IMR-90 (cell line): ENCODE measurements around the gene RNF181. TPM values are rescaled to one million over a fixed set of nuclear protein-coding genes. Genes with fewer than 3 reads are reported as not detected.
A peak's percentile ranks its signal among the peaks of the same experiment; 100 is the strongest.

Source experiments
- ATAC-seq: fragments of 200-7000 bp; cut with Tn5 transposase; 2 replicates; pipeline ENCODE4 v1.9.1; 2020; ENCODE audit warnings: low read depth, mild to moderate bottlenecking, moderate library complexity
- BruUV-seq: library from RNA; stranded (reverse); fragments of 400-500 nt; replicated peaks from 2 replicates; lab custom pipeline; 2021; lab: Mats Ljungman, UMichigan
- CTCF ChIA-PET: fragments of 300-600 bp; formaldehyde crosslinking; extraction: SDS; loops from one replicate; lab custom pipeline; 2021; ENCODE audit warnings: antibody characterized with exemption; lab: Yijun Ruan, JAX
- POLR2A ChIA-PET: fragments of 300-600 bp; sonication (Branson Sonifier 250); formaldehyde crosslinking; loops from one replicate; lab custom pipeline; 2022; ENCODE audit warnings: antibody characterized with exemption; ENCODE audit not compliant: unreplicated experiment; lab: Charles Lee
- DNase-seq: peaks from one replicate; pipeline ENCODE4 v3.0.0; 2013
- H2AFZ ChIP-seq: replicated peaks from 2 replicates; pipeline ENCODE3; 2013; ENCODE audit warnings: low read length, mild to moderate bottlenecking; ENCODE audit not compliant: poor library complexity
- H2AK5ac ChIP-seq: 2 replicates; pipeline ENCODE4 v1.6.1; 2013; ENCODE audit warnings: low read depth, low read length, inconsistent platforms
- H2AK9ac ChIP-seq: replicated peaks from 2 replicates; pipeline ENCODE3; 2013; ENCODE audit warnings: mild to moderate bottlenecking, low read depth, low read length, moderate library complexity; ENCODE audit not compliant: poor library complexity
- H2BK120ac ChIP-seq: 2 replicates; pipeline ENCODE4 v1.6.1; 2013; ENCODE audit warnings: low read depth, low read length, inconsistent platforms
- H2BK15ac ChIP-seq: 3 replicates; pipeline ENCODE4 v1.6.1; 2013; ENCODE audit warnings: low read depth, low read length, inconsistent platforms
- H2BK20ac ChIP-seq: 2 replicates; pipeline ENCODE4 v1.6.1; 2013; ENCODE audit warnings: low read depth, mild to moderate bottlenecking, inconsistent platforms, low read length, moderate library complexity
- H2BK5ac ChIP-seq: 2 replicates; pipeline ENCODE4 v1.6.1; 2013; ENCODE audit warnings: mild to moderate bottlenecking, low read depth, low read length, inconsistent platforms; ENCODE audit not compliant: poor library complexity, severe bottlenecking
- H3K14ac ChIP-seq: replicated peaks from 2 replicates; pipeline ENCODE4 v1.6.1; 2013; ENCODE audit warnings: low read depth, low read length, inconsistent platforms
- H3K18ac ChIP-seq: 2 replicates; pipeline ENCODE4 v1.6.1; 2013; ENCODE audit warnings: low read depth, low read length, control low read depth
- H3K23ac ChIP-seq: 2 replicates; pipeline ENCODE4 v1.6.1; 2013; ENCODE audit warnings: low read depth, low read length, inconsistent platforms
- H3K27ac ChIP-seq: 2 replicates; pipeline ENCODE4 v1.5.1; 2013; ENCODE audit warnings: mild to moderate bottlenecking, control low read depth, low read length; ENCODE audit not compliant: insufficient read depth
- H3K27me3 ChIP-seq: 2 replicates; pipeline ENCODE4 v1.6.1; 2013; ENCODE audit warnings: low read length; ENCODE audit not compliant: control insufficient read depth, insufficient read depth
- H3K36me3 ChIP-seq: 2 replicates; pipeline ENCODE4 v1.6.1; 2013; ENCODE audit warnings: low read length, mixed read lengths; ENCODE audit not compliant: control insufficient read depth, insufficient read depth
- H3K4ac ChIP-seq: 2 replicates; pipeline ENCODE4 v1.6.1; 2013; ENCODE audit warnings: low read depth, low read length, inconsistent platforms
- H3K4me1 ChIP-seq: 2 replicates; pipeline ENCODE4 v1.6.1; 2013; ENCODE audit warnings: low read length, mixed read lengths; ENCODE audit not compliant: control insufficient read depth, insufficient read depth
- H3K4me2 ChIP-seq: 2 replicates; pipeline ENCODE4 v1.6.1; 2013; ENCODE audit warnings: low read depth, mild to moderate bottlenecking, control low read depth, low read length, moderate library complexity
- H3K4me3 ChIP-seq: 2 replicates; pipeline ENCODE4 v1.5.1; 2013; ENCODE audit warnings: low read depth, mild to moderate bottlenecking, control low read depth, low read length, moderate library complexity; ENCODE audit not compliant: insufficient read depth
- H3K56ac ChIP-seq: 2 replicates; pipeline ENCODE4 v1.6.1; 2013; ENCODE audit warnings: low read length, inconsistent platforms; ENCODE audit not compliant: insufficient read depth; ENCODE audit errors: extremely low read depth
- H3K79me1 ChIP-seq, 2 experiments: 2 replicates each; pipeline ENCODE4 v1.6.1; 2013; ENCODE audit warnings: low read length in 2 of 2, inconsistent platforms in 1 of 2, low read depth in 1 of 2
- H3K9ac ChIP-seq: 2 replicates; pipeline ENCODE4 v1.6.1; 2013; ENCODE audit warnings: low read depth, low read length, control low read depth
- H3K9me1 ChIP-seq: 2 replicates; pipeline ENCODE4 v1.6.1; 2013; ENCODE audit warnings: low read length, inconsistent platforms; ENCODE audit not compliant: insufficient read depth
- H3K9me3 ChIP-seq: 2 replicates; pipeline ENCODE4 v1.6.1; 2013; ENCODE audit warnings: low read length; ENCODE audit not compliant: control insufficient read depth, insufficient read depth
- H4K20me1 ChIP-seq: 2 replicates; pipeline ENCODE4 v1.6.1; 2013; ENCODE audit warnings: low read length, inconsistent platforms; ENCODE audit not compliant: insufficient read depth
- H4K5ac ChIP-seq: 2 replicates; pipeline ENCODE4 v1.6.1; 2013; ENCODE audit warnings: mild to moderate bottlenecking, low read depth, low read length, control low read depth
- H4K8ac ChIP-seq, 2 experiments: 2 replicates each; pipeline ENCODE4 v1.6.1; 2013; ENCODE audit warnings: low read depth in 2 of 2, low read length in 2 of 2, control low read depth in 1 of 2, inconsistent platforms in 1 of 2
- H4K91ac ChIP-seq: 2 replicates; pipeline ENCODE4 v1.6.1; 2013; ENCODE audit warnings: low read depth, low read length, inconsistent platforms; ENCODE audit not compliant: insufficient read depth
- BHLHE40 ChIP-seq: fragments of 150-350 bp; IDR thresholded peaks from 2 replicates; pipeline ENCODE4 v1.6.1; 2016; ENCODE audit warnings: mild to moderate bottlenecking, low read depth, low read length
- CHD1 ChIP-seq: IDR thresholded peaks from 2 replicates; pipeline ENCODE4 v1.6.1; 2012; ENCODE audit warnings: low read depth, low read length, improper control_type of control experiment
- CTCF ChIP-seq: conservative IDR thresholded peaks from 2 replicates; pipeline ENCODE4 v1.5.1; 2012; ENCODE audit warnings: mild to moderate bottlenecking, low read depth, low read length, improper control_type of control experiment
- ELK1 ChIP-seq: fragments of 150-350 bp; IDR thresholded peaks from 2 replicates; pipeline ENCODE4 v1.6.1; 2016; ENCODE audit warnings: low read depth, mild to moderate bottlenecking, low read length, moderate library complexity, borderline replicate concordance
- FOS ChIP-seq: fragments of 150-350 bp; IDR thresholded peaks from 2 replicates; pipeline ENCODE4 v1.6.1; 2016; ENCODE audit warnings: low read depth, low read length
- MAFK ChIP-seq: IDR thresholded peaks from 2 replicates; pipeline ENCODE4 v1.6.1; 2012; ENCODE audit warnings: low read depth, low read length, improper control_type of control experiment
- MAZ ChIP-seq: IDR thresholded peaks from 2 replicates; pipeline ENCODE4 v1.6.1; 2012; ENCODE audit warnings: low read depth, mild to moderate bottlenecking, low read length, improper control_type of control experiment, moderate library complexity, borderline replicate concordance
- MXI1 ChIP-seq: IDR thresholded peaks from 2 replicates; pipeline ENCODE4 v1.6.1; 2012; ENCODE audit warnings: low read depth, mild to moderate bottlenecking, low read length, moderate library complexity, borderline replicate concordance
- NFE2L2 ChIP-seq: fragments of 150-350 bp; IDR thresholded peaks from 2 replicates; pipeline ENCODE4 v1.6.1; 2016; ENCODE audit warnings: low read depth, mild to moderate bottlenecking, low read length
- POLR2A ChIP-seq: IDR thresholded peaks from 2 replicates; pipeline ENCODE4 v1.6.1; 2012; ENCODE audit warnings: mild to moderate bottlenecking, low read depth, low read length
- RAD21 ChIP-seq: IDR thresholded peaks from 2 replicates; pipeline ENCODE4 v1.6.1; 2012; ENCODE audit warnings: low read length, improper control_type of control experiment
- RCOR1 ChIP-seq: IDR thresholded peaks from 2 replicates; pipeline ENCODE4 v1.6.1; 2012; ENCODE audit warnings: mild to moderate bottlenecking, low read length, improper control_type of control experiment; ENCODE audit not compliant: insufficient replicate concordance
- RFX5 ChIP-seq: IDR thresholded peaks from 2 replicates; pipeline ENCODE4 v1.8.0; 2012; ENCODE audit warnings: low read depth, mild to moderate bottlenecking, low read length, moderate library complexity
- USF2 ChIP-seq: fragments of 150-350 bp; IDR thresholded peaks from 2 replicates; pipeline ENCODE4 v1.6.1; 2017; ENCODE audit warnings: mild to moderate bottlenecking, antibody characterized with exemption, low read length, low read depth
- WGBS, 2 experiments: methylation state at CpG; one replicate each; pipeline versions ENCODE4 v1.1.5 to v1.1.7; 2013; ENCODE audit warnings: missing lambda C conversion rate in 2 of 2; ENCODE audit not compliant: insufficient read length in 1 of 2; ENCODE audit errors: extremely low coverage in 2 of 2; 5-methylcytosine and 5-hydroxymethylcytosine counted together
- dilution Hi-C: fragments of 300-500 bp; cut with HindIII; formaldehyde crosslinking; loops from one replicate; pipeline ENCODE4 v1.14.3; 2018; ENCODE audit warnings: low sequenced_read_pairs; ENCODE audit not compliant: unreplicated experiment
- in situ Hi-C: fragments of 300-500 bp; cut with MboI; formaldehyde crosslinking; loops from 3 replicates; pipeline ENCODE4 v1.14.3; 2019; ENCODE audit warnings: low sequenced_read_pairs, inconsistent platforms, mixed read lengths
- intact Hi-C: fragments of 100-400 bp; cut with micrococcal nuclease; formaldehyde crosslinking; loops from 2 replicates; pipeline ENCODE4 v1.10.0; 2022
- polyA plus RNA-seq, 3 experiments: library from polyadenylated mRNA; depleted of rRNA; stranded (reverse); fragments of >200 nt; gene quantifications; 2 replicates each; pipeline ENCODE4 v1.2.3, GENCODE V29; 2012; ENCODE audit warnings: low replicate concordance in 1 of 3
- total RNA-seq: library from RNA; depleted of rRNA; stranded (reverse); fragments of >200 nt; gene quantifications from 2 replicates; pipeline ENCODE4 v1.2.3, GENCODE V29; 2012

The RNF181 gene
- total and polyA plus RNA-seq, 2 of the 4 experiments (the other 2 are of a cell fraction), result 438 to 498 TPM

- DNase-seq (no peak), ATAC-seq (no peak)
- Histone ChIP-seq H4K91ac (no peak overlapping the region), H2BK20ac (no peak overlapping the region), H2AK5ac (peak overlapping the region; percentile 85), H3K27ac (no peak overlapping the region; the same call in 1 of the 2 replicates), H3K56ac (no peak overlapping the region), H2BK5ac (peak overlapping the region; percentile 41), H2BK120ac (no peak overlapping the region), H4K5ac (no peak overlapping the region), H3K9me1 (peaks cover 27% of the 10 kb centered on the region), H3K79me1 (peaks cover 21 to 68% of the 10 kb centered on the region in 2 experiments; a peak in 3 of 4 replicates), H3K4ac (peak overlapping the region; percentile 80; the same call in 1 of the 2 replicates), H2AFZ (peak overlapping the region; percentile 94), H4K8ac (peak overlapping the region in 1 of 2 experiments; percentile 67; a peak in 1 of 4 replicates), H3K23ac (peak overlapping the region; percentile 97), H4K20me1 (peaks cover 24% of the 10 kb centered on the region), H3K27me3 (no peaks in the 10 kb centered on the region), H3K4me1 (peaks cover 25% of the 10 kb centered on the region), H3K36me3 (peaks cover 26% of the 10 kb centered on the region), H3K18ac (no peak overlapping the region), H3K9ac (peak overlapping the region; percentile 82; the same call in 1 of the 2 replicates), H3K9me3 (no peaks in the 10 kb centered on the region), H2BK15ac (no peak overlapping the region), H3K4me3 (peak overlapping the region; percentile 99), H3K4me2 (peak overlapping the region; percentile 77), H3K14ac (no peak overlapping the region; the same call in 1 of the 2 replicates), H2AK9ac (peak overlapping the region; percentile 96)
- dilution Hi-C loops, result no loop called here
- WGBS, 2 experiments, result 60% methylated on average over 2 of the region's 6 CpGs; no CpG with 5 or more reads in 1 of the 2 experiments
- in situ Hi-C loops, result no loop called here
- intact Hi-C loops, result loop anchor here (5.0 kb wide), 1 partner anchor 39 kb away; the partner anchor contains the start of gene GGCX
- BruUV-seq, result no TSS peak
- ChIA-PET CTCF (no interaction called here), POLR2A (no interaction called here)
- TF ChIP-seq ELK1, result no peak
- no peak for TF ChIP-seq MXI1
- no peak for TF ChIP-seq USF2
- TF ChIP-seq POLR2A, result no peak
- no peak for TF ChIP-seq RFX5
- no peak for TF ChIP-seq CHD1
- no peak for TF ChIP-seq RCOR1
- no peak for TF ChIP-seq BHLHE40
- no peak for TF ChIP-seq MAFK
- no peak for TF ChIP-seq MAZ
- TF ChIP-seq RAD21, result no peak
- TF ChIP-seq NFE2L2, result no peak
- TF ChIP-seq CTCF, result no peak
- TF ChIP-seq FOS, result no peak
Measured at GRCh38 chr2:85600951-85601770, 5.6 kb downstream of the RNF181 start.
